Parietal lobe (tissue), 1 donor: ENCODE results near the gene AZI2. TPM values are rescaled to one million over a fixed set of nuclear protein-coding genes. Genes with fewer than 3 reads are reported as not detected.

ENCODE experiments used
- total RNA-seq: library from RNA; depleted of rRNA; stranded (reverse); fragments of >200 nt; gene quantifications from one replicate; pipeline ENCODE4 v1.2.3, GENCODE V29; 2014

AZI2 gene
- 83.3 TPM for total RNA-seq

GRCh38 chr3:28348629-28349468 lies at the start of gene AZI2, which contains the start of gene ZCWPW2:
TSS of gene AZI2 (minus strand) at chr3:28348824. CDS start at chr3:28340617, 8,207 bp downstream.
TSS of gene ZCWPW2 (plus strand) at chr3:28348721. CDS start at chr3:28413069, 64,348 bp downstream.

Other genes with a start within 250 kb of the AZI2 start
- 8.5 TPM for gene CMC1, start 107.2 kb downstream of the AZI2 start, total RNA-seq
- 1.3 TPM for gene ZCWPW2, start 103 bp downstream of the AZI2 start, total RNA-seq